ENCODE results near the gene AVL9. TPM values are rescaled to one million over a fixed set of nuclear protein-coding genes. Genes with fewer than 3 reads are reported as not detected.

Gene AVL9
- total RNA-seq, 2 donors from 2014 or later: 41.8 to 49.7 TPM

DNA sequence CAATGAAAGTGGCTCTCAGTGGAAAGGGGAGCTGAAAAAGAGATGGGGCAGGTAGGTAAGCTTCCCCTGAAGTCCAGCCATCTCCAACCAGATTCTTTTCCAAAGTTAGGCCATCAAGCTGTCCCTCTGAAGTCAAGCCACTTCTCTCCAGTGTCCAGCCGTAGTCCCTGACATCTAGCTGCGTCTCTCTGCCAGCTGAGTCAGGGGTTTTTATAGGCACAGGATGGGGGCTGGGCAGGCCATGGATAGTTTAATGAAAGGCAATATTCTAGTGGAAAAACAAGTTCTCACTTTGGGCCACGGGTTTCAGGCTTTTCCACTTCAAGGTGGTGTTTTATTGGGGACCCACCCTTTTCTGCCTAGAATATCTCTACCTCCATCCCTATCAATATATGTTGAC, 36.8 kb downstream of the AVL9 start:
- no peak overlapping the region for H3K27ac Mint-ChIP-seq
- no peaks in the 10 kb centered on the region for H3K36me3 Mint-ChIP-seq
- no peaks in the 10 kb centered on the region for H3K9me3 Mint-ChIP-seq
- peaks cover 21 to 25% of the 10 kb centered on the region in 2 donors for H3K4me1 Mint-ChIP-seq (ENCODE audit: low read depth in 2 of 2)
- H3K4me3 Mint-ChIP-seq: no peak overlapping the region
- no peak for DNase-seq (ENCODE audit: low spot score)
- ATAC-seq: no peak
- no peaks in the 10 kb centered on the region for H3K27me3 Mint-ChIP-seq

DNA sequence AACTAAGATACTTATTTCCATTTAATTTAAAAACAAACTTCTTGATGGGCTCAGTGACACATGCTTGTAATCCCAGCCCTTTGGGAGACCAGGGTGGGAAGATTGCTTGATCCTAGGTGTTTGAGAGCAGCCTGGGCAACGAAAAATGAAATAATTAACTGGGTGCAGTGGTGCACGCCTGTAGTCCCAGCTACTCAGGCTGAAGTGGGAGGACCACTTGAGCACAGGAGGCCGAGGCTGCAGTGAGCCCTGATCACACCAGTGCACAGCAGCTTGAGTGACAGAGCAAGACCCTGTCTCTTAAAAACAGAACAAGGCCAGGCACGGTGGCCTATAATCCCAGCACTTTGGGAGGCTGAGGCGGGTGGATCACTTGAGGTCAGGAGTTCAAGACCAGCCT, 37.4 kb downstream of the AVL9 start:
- H3K4me3 Mint-ChIP-seq: no peak overlapping the region
- no peaks in the 10 kb centered on the region for H3K36me3 Mint-ChIP-seq
- no peak for ATAC-seq
- DNase-seq (ENCODE audit: low spot score): no peak
- no peaks in the 10 kb centered on the region for H3K9me3 Mint-ChIP-seq
- no peak overlapping the region for H3K27ac Mint-ChIP-seq
- H3K27me3 Mint-ChIP-seq: no peaks in the 10 kb centered on the region
- peaks cover 21 to 25% of the 10 kb centered on the region in 2 donors for H3K4me1 Mint-ChIP-seq (ENCODE audit: low read depth in 2 of 2)

DNA sequence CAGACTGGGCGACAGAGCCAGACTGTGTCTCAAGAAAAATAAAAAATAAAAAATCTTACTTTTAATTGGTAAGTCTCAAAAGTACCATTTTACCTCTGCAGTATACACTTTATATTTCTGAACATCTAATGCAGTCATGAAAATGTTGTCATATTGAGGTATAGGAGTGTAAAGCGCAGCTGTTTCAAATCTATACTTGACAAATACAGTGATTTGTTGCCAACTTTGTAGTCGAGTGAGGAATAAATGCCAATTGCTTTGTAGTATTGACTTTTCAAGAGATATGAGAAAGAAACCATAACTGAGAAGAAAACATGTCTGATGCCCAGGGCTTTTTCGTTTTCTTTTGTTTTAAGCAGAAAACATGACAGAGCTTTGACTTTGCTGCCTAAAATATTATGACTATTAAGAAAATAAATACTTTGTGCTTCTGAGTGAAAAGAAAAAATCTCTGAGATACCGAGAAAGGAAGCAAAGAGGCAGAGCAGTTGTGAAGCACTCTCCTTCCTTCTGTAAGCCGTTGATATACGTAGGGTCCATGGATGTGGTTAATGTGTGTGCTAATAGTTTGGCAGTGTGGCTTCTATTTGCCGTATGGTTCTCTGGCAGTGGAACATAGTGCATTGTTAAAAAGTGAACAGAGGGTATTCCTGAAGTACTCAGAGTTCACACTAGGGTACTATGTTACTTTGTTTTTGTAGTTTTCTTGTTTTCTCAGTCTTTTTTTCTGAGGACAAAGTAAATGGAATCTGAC, 38.2 kb downstream of the AVL9 start:
- ATAC-seq (peak; percentile 56 to 64), DNase-seq (ENCODE audit: low spot score) (no peak)
- Mint-ChIP-seq H3K9me3 (no peaks in the 10 kb centered on the region), H3K27ac (peak overlapping the region; percentile 16 to 31), H3K4me1 (ENCODE audit: low read depth in 2 of 2) (peaks cover 21% of the 10 kb centered on the region in 2 donors), H3K4me3 (no peak overlapping the region), H3K36me3 (no peaks in the 10 kb centered on the region), H3K27me3 (no peaks in the 10 kb centered on the region)

DNA sequence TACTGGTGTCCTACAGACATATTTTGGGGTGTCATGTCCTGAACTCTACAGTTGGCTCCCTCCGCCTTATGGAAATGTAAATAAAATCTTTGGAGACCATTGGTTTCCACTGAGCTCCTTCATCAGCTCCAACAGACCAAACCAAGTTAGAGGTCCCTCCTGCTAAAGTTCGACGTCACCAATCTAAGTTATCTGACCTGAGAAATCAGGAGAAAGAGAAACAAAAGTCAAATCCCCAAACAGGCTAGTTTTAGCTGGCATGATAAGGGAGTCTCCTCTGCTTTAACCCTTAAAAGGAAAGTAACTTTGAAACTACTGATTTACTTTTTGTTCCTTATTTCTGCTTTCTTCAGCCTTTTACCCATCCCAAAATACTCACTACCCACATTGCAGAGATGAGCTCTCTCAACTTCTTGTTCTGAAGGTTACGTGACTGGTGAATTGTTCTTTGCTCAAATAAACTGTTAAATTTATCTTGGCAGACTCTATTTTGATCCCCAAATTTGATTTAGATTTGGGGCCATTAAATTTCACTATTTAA, 39.9 kb downstream of the AVL9 start:
- Mint-ChIP-seq H3K9me3 (no peaks in the 10 kb centered on the region), H3K36me3 (no peaks in the 10 kb centered on the region), H3K27ac (no peak overlapping the region), H3K4me1 (ENCODE audit: low read depth in 2 of 2) (peaks cover 27 to 28% of the 10 kb centered on the region in 2 donors), H3K4me3 (no peak overlapping the region), H3K27me3 (no peaks in the 10 kb centered on the region)
- DNase-seq (ENCODE audit: low spot score) (no peak), ATAC-seq (no peak)

DNA sequence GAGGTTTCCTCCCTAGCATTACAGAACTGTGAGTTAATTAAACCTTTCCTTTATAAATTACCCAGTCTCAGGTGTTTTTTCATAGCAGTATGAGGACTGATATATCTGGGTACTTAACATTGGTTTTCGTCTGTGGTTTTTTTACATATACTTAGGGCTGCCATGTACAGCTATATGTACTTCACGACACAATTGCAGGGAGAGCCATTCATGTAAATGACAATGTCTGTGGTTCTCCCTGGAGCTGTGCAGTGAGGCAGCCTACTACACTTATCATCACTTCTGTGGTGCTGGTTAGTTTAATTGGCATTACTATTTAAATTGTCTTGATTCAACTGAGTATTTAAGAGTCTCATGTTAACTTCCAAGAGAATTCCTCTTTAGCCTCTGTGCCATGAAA, 40.7 kb downstream of the AVL9 start:
- Mint-ChIP-seq H3K27ac (no peak overlapping the region), H3K4me1 (ENCODE audit: low read depth in 2 of 2) (peaks cover 29 to 31% of the 10 kb centered on the region in 2 donors), H3K9me3 (no peaks in the 10 kb centered on the region), H3K27me3 (no peaks in the 10 kb centered on the region), H3K36me3 (no peaks in the 10 kb centered on the region), H3K4me3 (no peak overlapping the region)
- ATAC-seq (no peak), DNase-seq (ENCODE audit: low spot score) (no peak)

DNA sequence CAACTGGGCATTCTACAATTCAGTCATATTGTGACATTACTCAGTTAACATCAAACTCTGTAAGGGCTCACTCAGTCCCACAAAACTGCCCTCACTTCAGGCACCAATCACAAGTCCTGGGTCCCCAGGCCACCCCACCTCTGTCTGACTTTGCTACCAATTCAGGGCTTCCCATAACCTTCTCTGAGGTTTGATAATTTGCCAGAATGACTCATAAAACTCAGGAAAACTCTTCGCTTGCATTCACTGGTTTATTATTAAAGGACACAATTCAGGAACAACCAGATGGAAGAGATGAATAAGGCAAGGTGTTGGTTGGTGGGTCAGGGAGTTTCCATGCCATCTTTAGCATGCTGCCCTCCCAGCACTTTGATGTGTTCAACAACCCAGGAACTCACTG, 41.3 kb downstream of the AVL9 start:
- no peak for ATAC-seq
- H3K36me3 Mint-ChIP-seq: no peaks in the 10 kb centered on the region
- H3K9me3 Mint-ChIP-seq: no peaks in the 10 kb centered on the region
- peaks cover 29 to 31% of the 10 kb centered on the region in 2 donors for H3K4me1 Mint-ChIP-seq (ENCODE audit: low read depth in 2 of 2)
- H3K4me3 Mint-ChIP-seq: no peak overlapping the region
- H3K27ac Mint-ChIP-seq: no peak overlapping the region
- DNase-seq (ENCODE audit: low spot score): no peak
- H3K27me3 Mint-ChIP-seq: no peaks in the 10 kb centered on the region

DNA sequence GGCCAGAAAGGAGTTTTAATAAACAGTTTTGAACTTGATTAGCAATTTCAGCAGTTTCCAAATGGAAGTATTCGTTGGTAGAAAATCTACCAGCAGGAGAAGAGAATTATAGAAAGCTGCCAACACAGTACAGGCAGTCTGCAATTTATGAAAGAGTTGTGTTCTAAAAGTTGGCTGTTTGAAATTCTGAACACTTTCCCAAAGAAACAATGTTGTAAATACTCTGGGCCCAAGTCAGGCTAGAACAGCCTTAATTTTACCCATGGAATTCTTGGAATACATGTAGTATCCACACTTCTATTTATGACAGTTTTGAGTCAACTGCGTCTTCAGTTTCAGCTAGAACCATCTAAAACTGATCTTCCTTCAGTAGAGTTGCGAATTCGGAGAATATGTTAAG, 42.5 kb downstream of the AVL9 start:
- Mint-ChIP-seq H3K36me3 (no peaks in the 10 kb centered on the region), H3K27me3 (no peaks in the 10 kb centered on the region), H3K4me1 (ENCODE audit: low read depth in 2 of 2) (peaks cover 26 to 31% of the 10 kb centered on the region in 2 donors)

DNA sequence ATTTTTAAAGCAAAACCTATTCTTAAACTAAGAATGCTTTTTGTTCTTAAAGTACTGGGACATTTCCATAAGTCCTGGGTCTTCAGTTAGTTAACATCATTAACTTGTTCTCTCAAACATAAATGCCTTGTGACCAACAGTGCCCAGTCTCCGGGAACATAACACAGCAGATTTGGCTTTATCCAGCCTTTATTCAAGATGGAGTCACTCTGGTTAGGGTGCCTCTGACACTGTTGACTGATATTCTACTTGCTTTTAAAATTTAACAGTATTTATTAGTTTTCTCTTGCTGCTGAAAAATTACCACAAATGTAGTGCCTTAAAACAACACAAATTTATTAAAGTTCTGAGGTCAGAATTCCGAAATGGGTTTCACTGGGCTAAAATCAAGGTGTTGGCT, 44.1 kb downstream of the AVL9 start:
- Mint-ChIP-seq H3K4me3 (no peak overlapping the region), H3K36me3 (peaks cover 5% of the 10 kb centered on the region), H3K27ac (peak overlapping the region; percentile 13 to 69), H3K4me1 (ENCODE audit: low read depth in 2 of 2) (peaks cover 20 to 29% of the 10 kb centered on the region in 2 donors), H3K27me3 (no peaks in the 10 kb centered on the region), H3K9me3 (no peaks in the 10 kb centered on the region)
- DNase-seq (ENCODE audit: low spot score) (no peak), ATAC-seq (no peak)

More for the DNA sequence above, 42.5 kb downstream of the AVL9 start:
- Mint-ChIP-seq H3K9me3 (no peaks in the 10 kb centered on the region), H3K4me3 (no peak overlapping the region), H3K27ac (no peak overlapping the region)
- ATAC-seq (no peak), DNase-seq (ENCODE audit: low spot score) (no peak)

DNA sequence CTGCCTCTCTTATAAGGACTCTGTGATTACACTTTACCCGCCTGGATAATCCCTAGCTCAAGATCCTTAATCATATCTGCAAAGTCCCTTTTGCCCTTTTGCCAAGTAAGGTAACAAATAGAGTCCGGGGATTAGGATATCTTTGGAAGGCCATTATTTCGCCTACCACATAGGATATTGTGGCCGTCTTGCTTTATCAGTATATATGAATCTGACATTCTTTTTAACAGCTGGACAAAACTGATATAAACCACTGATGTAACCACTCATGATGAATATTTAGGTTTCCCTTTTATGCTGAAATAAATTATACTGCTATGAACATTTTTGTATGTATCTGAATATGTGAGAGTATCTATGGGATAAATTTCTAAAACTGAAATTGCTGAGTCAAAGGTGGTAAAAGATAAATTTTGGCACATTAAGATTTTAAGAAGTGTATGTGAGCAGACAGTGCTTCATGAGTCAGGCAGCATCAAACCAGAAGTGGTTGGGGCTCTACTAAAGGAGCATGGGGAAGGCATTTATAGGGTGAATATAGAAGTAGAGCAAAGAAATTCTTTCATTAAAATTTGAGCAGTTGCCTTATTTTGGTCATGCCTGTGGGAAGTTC, 44.7 kb downstream of the AVL9 start:
- Mint-ChIP-seq H3K27me3 (no peaks in the 10 kb centered on the region), H3K4me1 (ENCODE audit: low read depth in 2 of 2) (peaks cover 19 to 29% of the 10 kb centered on the region in 2 donors), H3K36me3 (peaks cover 5% of the 10 kb centered on the region), H3K4me3 (peak overlapping the region; percentile 4), H3K9me3 (no peaks in the 10 kb centered on the region), H3K27ac (peak overlapping the region; percentile 13 to 69)
- ATAC-seq (peak in 1 of 2 donors; percentile 73), DNase-seq (ENCODE audit: low spot score) (no peak)

DNA sequence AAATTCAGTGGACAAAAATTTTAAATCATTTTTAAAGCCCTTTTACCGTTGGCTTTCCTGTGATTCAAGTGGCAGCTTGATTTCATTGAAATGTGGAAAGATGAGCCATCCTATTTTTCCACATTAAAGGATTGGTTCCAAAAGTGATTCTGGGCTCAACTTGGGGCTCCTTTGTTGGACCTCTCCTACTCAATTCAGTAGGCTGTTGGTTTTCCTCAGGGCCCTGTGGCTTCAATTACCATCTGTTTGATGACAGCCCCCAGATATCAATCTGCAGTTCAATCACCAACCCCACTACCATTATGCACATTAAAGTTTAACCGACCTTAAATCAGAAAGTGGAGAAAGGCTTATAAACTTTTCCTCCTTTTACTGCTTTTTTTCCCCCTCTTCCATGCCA, 47.3 kb downstream of the AVL9 start:
- no peaks in the 10 kb centered on the region for H3K27me3 Mint-ChIP-seq
- no peak for DNase-seq (ENCODE audit: low spot score)
- no peaks in the 10 kb centered on the region for H3K9me3 Mint-ChIP-seq
- H3K36me3 Mint-ChIP-seq: peaks cover 5% of the 10 kb centered on the region
- peaks cover 12 to 19% of the 10 kb centered on the region in 2 donors for H3K4me1 Mint-ChIP-seq (ENCODE audit: low read depth in 2 of 2)
- no peak overlapping the region for H3K4me3 Mint-ChIP-seq
- ATAC-seq: no peak
- H3K27ac Mint-ChIP-seq: no peak overlapping the region

DNA sequence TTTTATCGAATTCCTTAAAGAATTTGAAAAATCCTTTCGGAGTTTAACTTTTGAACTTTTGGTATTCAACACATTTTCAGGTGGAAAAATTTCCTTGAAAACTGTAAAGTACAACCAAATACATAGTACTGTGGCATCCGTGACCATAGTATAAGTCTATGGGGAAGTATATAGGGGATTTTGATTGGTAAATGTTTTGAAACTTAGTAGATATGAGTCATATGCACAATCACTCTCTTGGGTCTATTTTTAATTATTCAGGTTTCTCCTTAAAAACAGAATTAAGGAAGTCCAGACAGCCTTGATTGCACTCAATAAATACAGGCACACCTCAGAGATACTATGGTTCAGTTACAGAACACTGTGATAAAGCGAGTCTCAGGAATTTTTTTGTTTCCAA, 64.2 kb downstream of the AVL9 start:
- Mint-ChIP-seq H3K4me1 (ENCODE audit: low read depth in 2 of 2) (peaks cover 8 to 18% of the 10 kb centered on the region in 2 donors), H3K9me3 (no peaks in the 10 kb centered on the region), H3K27me3 (no peaks in the 10 kb centered on the region), H3K36me3 (peaks cover 23% of the 10 kb centered on the region), H3K27ac (no peak overlapping the region), H3K4me3 (no peak overlapping the region)
- ATAC-seq: no peak
- DNase-seq (ENCODE audit: low spot score): no peak

DNA sequence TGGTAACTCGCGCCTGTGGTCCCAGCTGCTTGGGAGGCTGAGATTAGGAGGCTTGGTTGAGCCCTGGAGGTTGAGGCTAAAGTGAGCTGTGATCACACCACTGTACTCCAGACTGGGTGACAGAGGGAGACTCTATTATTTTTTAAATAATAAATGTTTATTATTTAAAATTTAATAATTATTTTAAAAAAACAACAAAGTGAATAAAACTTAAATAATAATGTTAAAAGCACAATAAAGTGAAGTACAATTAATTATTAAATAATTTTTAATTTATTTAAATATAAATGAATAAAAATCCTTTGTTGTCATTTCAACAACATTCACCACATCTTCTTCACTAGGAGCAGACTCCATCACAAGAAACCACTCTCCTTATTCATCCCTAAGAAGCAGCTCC, 64.8 kb downstream of the AVL9 start:
- Mint-ChIP-seq H3K9me3 (no peaks in the 10 kb centered on the region), H3K27ac (peak overlapping the region in 1 of 2 donors; percentile 66), H3K27me3 (no peaks in the 10 kb centered on the region), H3K36me3 (peaks cover 23% of the 10 kb centered on the region), H3K4me1 (ENCODE audit: low read depth in 2 of 2) (peaks cover 8 to 18% of the 10 kb centered on the region in 2 donors), H3K4me3 (no peak overlapping the region)
- DNase-seq (ENCODE audit: low spot score): no peak
- ATAC-seq: no peak

DNA sequence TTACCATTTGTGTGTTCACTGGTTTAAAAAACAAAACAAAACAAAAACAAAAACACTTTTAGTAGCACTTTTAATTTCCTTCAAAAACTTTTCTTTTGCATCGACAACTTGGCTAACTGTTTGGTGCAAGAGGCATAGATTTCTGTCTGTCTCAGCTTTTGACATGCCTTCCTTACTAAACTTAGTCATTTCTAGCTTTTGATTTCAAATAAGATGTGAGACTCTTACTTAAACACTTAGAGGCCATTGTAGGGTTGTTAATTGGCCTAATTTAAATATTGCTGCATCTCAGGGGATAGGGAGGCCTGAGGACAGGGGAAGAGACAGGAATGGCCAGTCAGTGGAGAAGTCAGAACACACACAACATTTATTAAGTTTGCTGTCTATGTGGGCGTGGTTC, 66.3 kb downstream of the AVL9 start:
- H3K27ac Mint-ChIP-seq: peak overlapping the region; percentile 41 to 66
- peaks cover 23% of the 10 kb centered on the region for H3K36me3 Mint-ChIP-seq
- peak in 1 of 2 donors; percentile 73 for ATAC-seq

DNA sequence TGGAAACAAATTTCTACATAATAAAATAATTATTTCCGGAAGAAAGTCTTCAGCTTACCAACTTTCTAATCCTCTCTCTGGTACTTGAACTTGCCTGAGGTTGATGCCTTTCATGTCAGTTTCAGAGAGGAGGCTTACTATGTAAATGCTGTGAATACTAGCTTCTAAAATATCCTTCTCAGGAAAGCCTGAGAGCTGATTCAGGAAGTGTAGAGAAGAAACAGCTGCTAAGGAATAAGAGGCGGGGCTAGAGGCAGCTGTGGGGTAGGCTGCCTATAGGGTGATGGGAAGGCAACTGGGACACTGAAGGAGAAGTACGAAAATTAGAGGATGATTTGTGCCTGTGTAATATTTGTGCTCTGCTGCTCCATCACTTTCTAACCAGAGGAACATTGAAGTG, 69.3 kb downstream of the AVL9 start:
- Mint-ChIP-seq H3K9me3 (no peaks in the 10 kb centered on the region), H3K27ac (peak overlapping the region in 1 of 2 donors; percentile 3), H3K27me3 (no peaks in the 10 kb centered on the region), H3K4me3 (no peak overlapping the region), H3K4me1 (ENCODE audit: low read depth in 2 of 2) (peaks cover 8 to 18% of the 10 kb centered on the region in 2 donors), H3K36me3 (peaks cover 11% of the 10 kb centered on the region)
- DNase-seq (ENCODE audit: low spot score): no peak
- no peak for ATAC-seq

More for the DNA sequence above, 66.3 kb downstream of the AVL9 start:
- H3K27me3 Mint-ChIP-seq: no peaks in the 10 kb centered on the region
- peaks cover 8 to 18% of the 10 kb centered on the region in 2 donors for H3K4me1 Mint-ChIP-seq (ENCODE audit: low read depth in 2 of 2)
- H3K9me3 Mint-ChIP-seq: no peaks in the 10 kb centered on the region
- H3K4me3 Mint-ChIP-seq: peak overlapping the region; percentile 19
- no peak for DNase-seq (ENCODE audit: low spot score)
